ENCODE measurements around the gene IL10.

DNA sequence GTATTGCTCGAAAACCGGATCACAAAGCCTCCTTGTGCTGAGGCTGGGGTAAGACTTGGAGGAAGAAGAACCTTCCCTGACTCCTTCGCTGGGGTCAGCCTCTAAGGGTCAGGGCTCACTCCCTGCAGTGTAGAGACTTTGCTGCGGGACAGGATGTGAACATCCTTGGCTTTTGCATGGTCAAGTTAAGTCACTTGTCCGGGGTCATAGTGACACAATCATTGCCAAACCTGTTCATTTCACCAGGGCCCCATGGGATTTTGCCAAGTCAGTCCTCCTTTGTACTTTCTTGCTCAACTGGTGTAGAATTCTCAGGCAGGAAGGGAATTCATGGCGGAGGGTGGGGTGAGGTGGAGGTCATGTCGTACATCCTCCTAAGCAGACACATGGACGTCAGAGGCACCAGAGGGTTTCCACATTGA, 24.7 kb upstream of the IL10 start:
- TF ChIP-seq EP300 (IDR thresholded peaks at IDR 0.05; ENCODE audit: borderline replicate concordance) (no peak), ZBTB7A (IDR thresholded peaks at IDR 0.05; ENCODE audit: low read depth) (no peak), TCF12 (IDR thresholded peaks at IDR 0.05; ENCODE audit: low read depth) (no peak)

All from Ishikawa (cell line).